Measurements from ENCODE around the gene LSMEM2. TPM values are rescaled to one million over a fixed set of nuclear protein-coding genes. Genes with fewer than 3 reads are reported as not detected.
A peak's percentile ranks its signal among the peaks of the same experiment; 100 is the strongest.

Gene LSMEM2
- total RNA-seq, 2 donors from 2014 or later = not detected

DNA sequence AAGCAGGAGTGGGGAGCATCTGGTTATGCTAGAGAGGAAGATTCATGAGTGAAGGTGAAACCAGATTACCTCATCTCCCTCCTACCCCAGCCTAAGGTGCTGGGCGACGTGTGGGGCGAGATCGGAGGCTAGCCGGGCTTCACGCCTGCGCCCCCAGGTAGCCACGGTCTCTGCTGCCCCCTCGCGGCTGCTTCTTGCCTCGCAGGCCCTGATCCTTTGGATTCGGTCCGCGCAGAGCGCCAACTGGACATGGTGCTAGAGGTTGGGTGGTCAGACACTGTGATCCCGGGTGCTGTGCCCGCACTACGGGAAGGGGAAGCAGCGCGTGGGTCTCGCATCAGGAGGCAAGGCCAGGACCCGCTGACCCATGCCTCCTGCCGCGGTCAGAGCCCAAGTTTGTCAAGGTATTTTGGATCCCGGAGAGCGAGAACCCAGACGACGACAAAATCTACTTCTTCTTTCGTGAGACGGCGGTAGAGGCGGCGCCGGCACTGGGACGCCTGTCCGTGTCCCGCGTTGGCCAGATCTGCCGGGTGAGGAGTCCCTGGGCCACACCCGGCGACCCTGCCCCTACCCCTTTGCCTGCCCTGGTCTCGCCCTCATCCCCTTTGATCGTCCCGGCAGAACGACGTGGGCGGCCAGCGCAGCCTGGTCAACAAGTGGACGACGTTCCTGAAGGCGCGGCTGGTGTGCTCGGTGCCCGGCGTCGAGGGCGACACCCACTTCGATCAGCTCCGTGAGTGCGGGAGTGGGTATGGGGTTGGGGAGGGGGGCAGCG, 5.8 kb upstream of the LSMEM2 start:
- Histone ChIP-seq H3K4me3 (peak overlapping the region; percentile 16), H3K9me3 (no peaks in the 10 kb centered on the region), H3K36me3 (no peaks in the 10 kb centered on the region), H3K27ac (no peak overlapping the region), H3K4me1 (peaks cover 21% of the 10 kb centered on the region), H3K27me3 (peaks cover 9% of the 10 kb centered on the region), H3K9ac (ENCODE audit: low read depth in 2 of 2, low read length in 2 of 2) (peak overlapping the region; percentile 57 to 73)
- DNase-seq = peak; percentile 95
- TF ChIP-seq, protein P1, sequence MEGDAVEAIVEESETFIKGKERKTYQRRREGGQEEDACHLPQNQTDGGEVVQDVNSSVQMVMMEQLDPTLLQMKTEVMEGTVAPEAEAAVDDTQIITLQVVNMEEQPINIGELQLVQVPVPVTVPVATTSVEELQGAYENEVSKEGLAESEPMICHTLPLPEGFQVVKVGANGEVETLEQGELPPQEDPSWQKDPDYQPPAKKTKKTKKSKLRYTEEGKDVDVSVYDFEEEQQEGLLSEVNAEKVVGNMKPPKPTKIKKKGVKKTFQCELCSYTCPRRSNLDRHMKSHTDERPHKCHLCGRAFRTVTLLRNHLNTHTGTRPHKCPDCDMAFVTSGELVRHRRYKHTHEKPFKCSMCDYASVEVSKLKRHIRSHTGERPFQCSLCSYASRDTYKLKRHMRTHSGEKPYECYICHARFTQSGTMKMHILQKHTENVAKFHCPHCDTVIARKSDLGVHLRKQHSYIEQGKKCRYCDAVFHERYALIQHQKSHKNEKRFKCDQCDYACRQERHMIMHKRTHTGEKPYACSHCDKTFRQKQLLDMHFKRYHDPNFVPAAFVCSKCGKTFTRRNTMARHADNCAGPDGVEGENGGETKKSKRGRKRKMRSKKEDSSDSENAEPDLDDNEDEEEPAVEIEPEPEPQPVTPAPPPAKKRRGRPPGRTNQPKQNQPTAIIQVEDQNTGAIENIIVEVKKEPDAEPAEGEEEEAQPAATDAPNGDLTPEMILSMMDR (IDR thresholded peaks at IDR 0.05) = peak; percentile 94
- intact Hi-C loops (cut with DNase I) = loop anchor here (5.0 to 10.0 kb wide), 2 partner anchors 52 to 81 kb away; partner anchors contain the start of genes GNAT1, HYAL2 and TUSC2

DNA sequence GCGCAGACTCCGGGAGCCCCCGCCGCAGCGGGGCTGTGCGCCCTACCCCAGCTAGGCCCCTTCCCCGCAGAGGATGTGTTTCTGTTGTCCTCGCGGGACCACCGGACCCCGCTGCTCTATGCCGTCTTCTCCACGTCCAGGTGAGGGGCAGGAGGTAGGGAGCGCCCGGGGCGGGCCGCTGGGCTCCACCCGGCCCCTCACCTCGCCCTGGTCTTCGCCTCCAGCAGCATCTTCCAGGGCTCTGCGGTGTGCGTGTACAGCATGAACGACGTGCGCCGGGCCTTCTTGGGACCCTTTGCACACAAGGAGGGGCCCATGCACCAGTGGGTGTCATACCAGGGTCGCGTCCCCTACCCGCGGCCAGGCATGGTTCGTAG, 5.2 kb upstream of the LSMEM2 start:
- DNase-seq = no peak
- intact Hi-C loops (cut with DNase I) = loop anchor here (2.0 to 10.0 kb wide), 3 partner anchors 47 to 81 kb away; partner anchors contain the start of genes GNAT1, HYAL2 and TUSC2
- peak overlapping the region; percentile 16 for H3K4me3 ChIP-seq
- H3K27me3 ChIP-seq = peaks cover 9% of the 10 kb centered on the region
- H3K36me3 ChIP-seq = no peaks in the 10 kb centered on the region
- H3K9me3 ChIP-seq = no peaks in the 10 kb centered on the region
- H3K27ac ChIP-seq = no peak overlapping the region
- H3K9ac ChIP-seq (ENCODE audit: low read depth in 2 of 2, low read length in 2 of 2) = peak overlapping the region in 1 of 2 donors; percentile 35
- TF ChIP-seq, protein P1 (IDR thresholded peaks at IDR 0.05) = no peak
- peaks cover 16% of the 10 kb centered on the region for H3K4me1 ChIP-seq

DNA sequence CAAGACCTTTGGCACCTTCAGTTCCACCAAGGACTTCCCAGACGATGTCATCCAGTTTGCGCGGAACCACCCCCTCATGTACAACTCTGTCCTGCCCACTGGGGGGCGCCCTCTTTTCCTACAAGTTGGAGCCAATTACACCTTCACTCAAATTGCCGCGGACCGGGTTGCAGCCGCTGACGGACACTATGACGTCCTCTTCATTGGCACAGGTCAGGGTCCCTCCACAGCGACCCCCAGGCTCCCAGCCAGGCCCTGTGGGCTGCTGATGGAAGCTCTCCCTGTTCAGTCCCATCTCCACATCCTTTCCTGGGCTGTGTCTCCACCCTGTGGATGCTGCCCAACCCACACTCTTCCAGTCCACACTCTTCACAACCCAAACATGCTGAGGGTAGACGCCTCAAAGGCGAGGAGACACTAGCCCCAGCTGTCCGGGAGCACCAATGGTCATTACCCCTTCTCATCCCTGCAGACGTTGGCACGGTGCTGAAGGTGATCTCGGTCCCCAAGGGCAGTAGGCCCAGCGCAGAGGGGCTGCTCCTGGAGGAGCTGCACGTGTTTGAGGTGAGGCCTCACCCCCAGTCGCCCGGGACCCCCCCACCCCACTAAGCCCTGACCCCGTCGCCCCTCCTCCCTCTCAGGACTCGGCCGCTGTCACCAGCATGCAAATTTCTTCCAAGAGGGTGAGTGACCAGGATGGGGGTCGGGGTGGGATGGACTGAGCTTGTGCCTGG, 4.3 kb upstream of the LSMEM2 start:
- Histone ChIP-seq H3K27me3 (peaks cover 9% of the 10 kb centered on the region), H3K9me3 (no peaks in the 10 kb centered on the region), H3K36me3 (no peaks in the 10 kb centered on the region), H3K4me3 (no peak overlapping the region), H3K9ac (ENCODE audit: low read depth in 2 of 2, low read length in 2 of 2) (peak overlapping the region; percentile 30 to 34), H3K4me1 (peaks cover 16% of the 10 kb centered on the region), H3K27ac (no peak overlapping the region)
- intact Hi-C loops (cut with DNase I) = loop anchor here (2.0 to 10.0 kb wide), 3 partner anchors 48 to 82 kb away; partner anchors contain the start of genes GNAT1, HYAL2 and TUSC2
- TF ChIP-seq, protein P1 (IDR thresholded peaks at IDR 0.05) = peak; percentile 73
- DNase-seq = peak; percentile 79

DNA sequence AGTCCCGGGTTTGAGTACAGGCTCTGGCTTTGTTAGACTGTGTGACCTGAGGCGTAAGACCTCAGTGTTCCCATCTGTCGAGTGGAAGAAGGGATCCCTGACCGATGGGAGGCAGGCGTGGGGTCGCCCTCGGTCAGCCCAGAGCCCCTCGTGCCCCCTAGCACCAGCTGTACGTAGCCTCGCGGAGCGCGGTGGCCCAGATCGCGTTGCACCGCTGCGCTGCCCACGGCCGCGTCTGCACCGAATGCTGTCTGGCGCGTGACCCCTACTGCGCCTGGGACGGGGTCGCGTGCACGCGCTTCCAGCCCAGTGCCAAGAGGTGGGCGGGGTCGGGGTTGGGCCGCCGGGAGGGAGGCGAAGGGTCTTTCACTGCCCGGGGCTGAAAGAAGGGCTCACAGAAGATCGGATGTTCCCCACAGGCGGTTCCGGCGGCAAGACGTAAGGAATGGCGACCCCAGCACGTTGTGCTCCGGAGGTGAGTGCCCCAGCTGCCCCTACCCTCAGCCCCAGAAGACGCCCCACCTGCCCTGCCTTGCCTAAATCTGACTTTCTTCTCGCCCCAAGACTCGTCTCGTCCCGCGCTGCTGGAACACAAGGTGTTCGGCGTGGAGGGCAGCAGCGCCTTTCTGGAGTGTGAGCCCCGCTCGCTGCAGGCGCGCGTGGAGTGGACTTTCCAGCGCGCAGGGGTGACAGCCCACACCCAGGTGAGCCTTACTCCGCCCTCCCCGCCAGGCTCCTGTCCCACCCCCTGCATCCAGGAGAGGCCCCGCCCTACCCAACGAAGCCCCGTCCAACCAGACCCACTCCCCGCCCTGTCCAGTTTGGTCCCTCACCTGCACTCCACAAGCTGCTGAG, 3.5 kb upstream of the LSMEM2 start:
- intact Hi-C loops (cut with DNase I) = loop anchor here (2.0 to 10.0 kb wide), 2 partner anchors 49 kb away; partner anchors contain the start of genes HYAL2 and TUSC2
- DNase-seq = no peak
- Histone ChIP-seq H3K36me3 (no peaks in the 10 kb centered on the region), H3K9me3 (no peaks in the 10 kb centered on the region), H3K4me3 (no peak overlapping the region), H3K27ac (no peak overlapping the region), H3K4me1 (peaks cover 16% of the 10 kb centered on the region), H3K9ac (ENCODE audit: low read depth in 2 of 2, low read length in 2 of 2) (no peak overlapping the region), H3K27me3 (peaks cover 9% of the 10 kb centered on the region)
- TF ChIP-seq, protein P1 (IDR thresholded peaks at IDR 0.05) = no peak
